D721Med (cell line): ENCODE results near the gene TDRD5.
A peak's percentile ranks its signal among the peaks of the same experiment; 100 is the strongest.

ENCODE experiments used
- DNase-seq: peaks from one replicate; pipeline ENCODE4 v3.0.0; 2011; ENCODE audit warnings: low spot score; ENCODE audit not compliant: insufficient read length
- FAIRE-seq: peaks from 2 replicates; lab custom pipeline; 2011; peaks lifted over from hg19 to GRCh38; lab: Jason Lieb, UNC
- TF ChIP-seq, protein P1 (sequence below): IDR thresholded peaks from 2 replicates; pipeline ENCODE4 v1.5.1; 2012; ENCODE audit warnings: mild to moderate bottlenecking, control low read depth; ENCODE audit not compliant: insufficient read depth; ENCODE audit errors: missing control alignments

TDRD5 gene

DNA sequence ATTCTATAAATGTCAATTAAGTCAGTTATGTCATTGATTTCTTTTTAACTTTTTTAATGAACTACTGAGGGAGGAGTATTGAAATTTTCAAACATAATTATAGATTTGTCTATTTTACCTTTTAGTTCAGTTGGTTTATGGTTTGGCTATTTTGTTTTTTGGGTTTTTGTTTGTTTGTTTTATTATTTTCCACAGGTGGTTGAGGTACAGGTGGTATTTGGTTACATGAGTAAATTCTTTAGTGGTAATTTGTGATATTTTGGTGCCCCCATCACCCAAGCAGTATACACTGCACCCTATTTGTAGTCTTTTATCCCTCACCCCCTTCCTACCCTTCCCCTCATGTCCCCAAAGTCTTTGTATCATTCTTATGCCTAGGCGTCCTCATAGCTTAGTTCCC, 9.5 kb downstream of the TDRD5 start:
- DNase-seq (no peak), FAIRE-seq (no peak)
- TF ChIP-seq, protein P1, sequence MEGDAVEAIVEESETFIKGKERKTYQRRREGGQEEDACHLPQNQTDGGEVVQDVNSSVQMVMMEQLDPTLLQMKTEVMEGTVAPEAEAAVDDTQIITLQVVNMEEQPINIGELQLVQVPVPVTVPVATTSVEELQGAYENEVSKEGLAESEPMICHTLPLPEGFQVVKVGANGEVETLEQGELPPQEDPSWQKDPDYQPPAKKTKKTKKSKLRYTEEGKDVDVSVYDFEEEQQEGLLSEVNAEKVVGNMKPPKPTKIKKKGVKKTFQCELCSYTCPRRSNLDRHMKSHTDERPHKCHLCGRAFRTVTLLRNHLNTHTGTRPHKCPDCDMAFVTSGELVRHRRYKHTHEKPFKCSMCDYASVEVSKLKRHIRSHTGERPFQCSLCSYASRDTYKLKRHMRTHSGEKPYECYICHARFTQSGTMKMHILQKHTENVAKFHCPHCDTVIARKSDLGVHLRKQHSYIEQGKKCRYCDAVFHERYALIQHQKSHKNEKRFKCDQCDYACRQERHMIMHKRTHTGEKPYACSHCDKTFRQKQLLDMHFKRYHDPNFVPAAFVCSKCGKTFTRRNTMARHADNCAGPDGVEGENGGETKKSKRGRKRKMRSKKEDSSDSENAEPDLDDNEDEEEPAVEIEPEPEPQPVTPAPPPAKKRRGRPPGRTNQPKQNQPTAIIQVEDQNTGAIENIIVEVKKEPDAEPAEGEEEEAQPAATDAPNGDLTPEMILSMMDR, result no peak

DNA sequence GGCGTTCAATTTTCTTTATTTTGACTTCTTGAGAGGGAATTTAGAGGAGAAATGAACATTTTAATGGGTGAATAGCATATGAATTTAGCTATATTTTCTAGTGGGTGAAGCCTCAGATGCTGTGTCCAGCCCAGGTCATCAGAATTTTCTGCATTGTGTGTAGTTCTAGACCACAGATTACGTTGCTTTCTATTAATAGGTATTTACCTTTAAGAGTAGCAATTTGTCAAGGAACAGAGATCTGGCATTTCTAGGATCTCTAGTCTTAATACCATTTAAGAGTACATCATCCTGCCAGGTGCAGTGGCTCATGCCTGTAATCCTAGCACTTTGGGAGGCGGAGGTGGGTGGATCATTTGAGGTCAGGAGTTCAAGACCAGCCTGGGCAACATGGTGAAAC, 20.7 kb downstream of the TDRD5 start:
- FAIRE-seq, result no peak
- TF ChIP-seq, protein P1, result no peak
- DNase-seq, result no peak

DNA sequence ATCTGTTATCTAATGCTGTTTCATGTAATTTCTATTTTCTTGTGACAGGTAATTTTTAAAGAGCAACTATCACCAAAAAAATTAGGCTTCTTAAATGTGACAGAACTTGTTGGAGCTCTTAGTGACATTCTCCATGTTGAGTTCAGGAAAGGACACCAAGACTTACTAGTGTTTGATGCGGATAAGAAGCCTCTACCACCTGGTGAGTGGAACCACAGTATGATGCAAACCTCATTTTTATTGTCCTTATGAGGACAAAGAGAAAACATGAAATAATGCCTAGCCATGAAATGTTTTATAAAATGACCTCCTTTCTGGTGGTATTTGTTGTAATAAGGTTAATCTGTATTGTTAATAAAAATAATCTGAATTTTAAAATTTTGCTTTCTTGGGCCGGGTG, 39.1 kb downstream of the TDRD5 start:
- FAIRE-seq (no peak), DNase-seq (no peak)
- TF ChIP-seq, protein P1, result no peak

DNA sequence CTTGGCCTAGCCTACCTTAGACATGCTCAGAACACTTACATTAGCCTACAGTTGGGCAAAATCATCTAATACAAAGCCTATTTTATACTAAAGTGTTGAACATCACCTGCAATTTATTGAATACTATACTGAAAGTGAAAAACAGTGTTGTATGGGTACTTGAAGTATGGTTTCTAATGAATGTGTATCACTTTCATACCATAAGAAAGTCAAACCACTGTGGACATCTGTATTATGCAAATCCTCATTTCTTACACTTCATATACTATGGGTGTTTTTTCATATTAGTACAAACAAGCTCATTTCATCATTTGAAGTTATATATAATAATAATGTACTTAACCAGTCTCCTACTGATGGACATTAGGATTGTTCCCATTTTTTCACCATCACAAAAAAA, 41.2 kb downstream of the TDRD5 start:
- TF ChIP-seq, protein P1, result no peak
- peak; percentile 46 for FAIRE-seq

DNA sequence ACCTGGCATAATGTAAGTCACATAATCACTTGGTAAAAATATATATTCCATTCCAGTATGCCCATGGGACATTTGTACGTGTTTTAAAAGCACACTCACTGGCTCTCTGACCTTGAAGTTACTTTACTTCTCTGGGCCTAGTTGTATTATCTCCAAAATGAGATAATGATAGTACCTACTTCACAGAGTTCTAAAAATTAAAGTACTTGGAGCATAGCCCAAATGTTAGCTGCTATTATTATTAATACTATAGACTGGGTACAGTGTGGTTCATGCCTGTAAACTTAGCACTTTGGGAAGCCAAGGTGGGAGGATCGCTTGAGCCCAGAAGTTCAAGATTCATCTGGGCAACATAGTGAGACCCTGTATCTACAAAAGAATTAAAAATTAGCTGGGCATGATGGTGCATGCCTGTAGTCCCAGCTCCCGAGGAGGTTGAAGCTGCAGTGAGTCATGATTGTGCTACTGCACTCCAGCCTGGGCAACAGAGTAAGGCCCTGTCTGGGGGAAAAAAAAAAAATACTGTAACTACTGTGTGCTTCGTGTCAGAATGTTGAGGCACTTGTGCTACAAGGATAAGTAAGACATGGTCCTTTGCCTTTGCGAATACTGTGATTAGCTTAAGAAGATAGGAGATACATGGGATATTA, 45.7 kb downstream of the TDRD5 start:
- DNase-seq (no peak), FAIRE-seq (no peak)
- TF ChIP-seq, protein P1, result no peak

More for the DNA sequence above, 41.2 kb downstream of the TDRD5 start:
- DNase-seq, result no peak

DNA sequence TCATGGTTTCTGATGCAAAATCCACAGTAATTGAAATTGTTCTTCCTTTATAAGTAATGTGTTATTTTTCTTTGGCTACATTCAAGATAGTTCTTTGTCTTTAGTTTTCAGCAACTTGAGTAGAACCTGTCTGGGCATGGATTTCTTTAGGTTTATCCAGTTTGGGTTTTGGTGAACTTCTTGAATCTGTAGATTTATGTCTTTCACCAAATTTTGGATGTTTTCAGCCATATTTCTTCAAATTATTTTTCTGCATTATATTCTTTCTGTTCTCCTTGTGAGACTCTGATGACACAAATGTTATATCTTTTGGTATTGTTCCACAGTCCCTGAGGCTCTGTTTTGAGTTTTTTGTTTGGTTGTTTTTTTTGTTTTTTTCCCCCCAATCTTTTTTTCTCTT, 69.4 kb downstream of the TDRD5 start:
- DNase-seq (no peak), FAIRE-seq (no peak)
- TF ChIP-seq, protein P1, result no peak

DNA sequence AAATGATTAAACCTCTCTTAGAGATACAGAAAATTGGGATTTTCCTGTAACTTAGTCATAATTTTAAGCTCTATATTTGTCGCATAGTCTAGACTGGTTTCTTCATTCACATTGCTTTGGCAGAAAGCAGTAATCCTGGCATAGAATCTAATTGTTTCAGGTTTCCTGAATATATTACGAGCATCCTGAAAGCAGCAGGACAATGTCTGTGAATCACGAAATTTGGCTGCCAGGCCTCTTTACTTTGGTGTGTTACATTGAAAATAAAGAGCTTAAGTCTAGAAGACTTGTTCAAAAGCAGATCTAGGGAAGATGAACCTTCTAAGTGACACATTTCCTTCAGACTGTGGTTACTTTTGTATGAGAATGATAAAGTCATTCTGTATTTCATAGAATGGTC, 72.2 kb downstream of the TDRD5 start:
- FAIRE-seq (no peak), DNase-seq (no peak)
- TF ChIP-seq, protein P1, result no peak
